ENCODE results near the gene PDIA5. TPM values are rescaled to one million over a fixed set of nuclear protein-coding genes. Genes with fewer than 3 reads are reported as not detected.
A peak's percentile ranks its signal among the peaks of the same experiment; 100 is the strongest.

Gene PDIA5
- total RNA-seq, 1 donor from 2014 or later = 49.4 TPM

DNA sequence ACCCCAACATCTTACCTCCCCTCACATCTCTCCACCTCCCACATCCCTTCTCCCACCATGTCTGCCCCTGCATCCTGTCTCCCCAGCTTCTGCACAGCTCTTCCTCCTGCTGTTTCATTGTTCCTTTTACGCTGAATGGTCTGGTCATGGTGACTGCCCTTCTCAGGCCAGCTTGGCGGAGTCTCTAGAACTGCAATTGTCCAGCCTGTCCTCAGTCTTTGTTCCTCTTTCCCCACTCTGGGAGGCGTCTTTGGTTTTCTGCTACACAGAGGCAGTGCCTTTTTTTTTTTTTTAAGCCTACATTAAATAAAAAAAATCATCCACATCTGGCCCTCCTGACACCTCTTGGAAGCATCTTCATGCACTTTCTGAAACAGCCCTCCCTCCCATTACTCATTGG, 85.9 kb downstream of the PDIA5 start:
- Mint-ChIP-seq H3K36me3 (ENCODE audit: unreplicated experiment) (no peaks in the 10 kb centered on the region), H3K27me3 (ENCODE audit: unreplicated experiment) (no peaks in the 10 kb centered on the region), H3K27ac (ENCODE audit: unreplicated experiment) (peak overlapping the region; percentile 14), H3K4me3 (ENCODE audit: unreplicated experiment) (no peak overlapping the region), H3K4me1 (ENCODE audit: low read depth, unreplicated experiment) (peaks cover 55% of the 10 kb centered on the region), H3K9me3 (ENCODE audit: unreplicated experiment) (peaks cover 12% of the 10 kb centered on the region)
- TF ChIP-seq, protein P1, sequence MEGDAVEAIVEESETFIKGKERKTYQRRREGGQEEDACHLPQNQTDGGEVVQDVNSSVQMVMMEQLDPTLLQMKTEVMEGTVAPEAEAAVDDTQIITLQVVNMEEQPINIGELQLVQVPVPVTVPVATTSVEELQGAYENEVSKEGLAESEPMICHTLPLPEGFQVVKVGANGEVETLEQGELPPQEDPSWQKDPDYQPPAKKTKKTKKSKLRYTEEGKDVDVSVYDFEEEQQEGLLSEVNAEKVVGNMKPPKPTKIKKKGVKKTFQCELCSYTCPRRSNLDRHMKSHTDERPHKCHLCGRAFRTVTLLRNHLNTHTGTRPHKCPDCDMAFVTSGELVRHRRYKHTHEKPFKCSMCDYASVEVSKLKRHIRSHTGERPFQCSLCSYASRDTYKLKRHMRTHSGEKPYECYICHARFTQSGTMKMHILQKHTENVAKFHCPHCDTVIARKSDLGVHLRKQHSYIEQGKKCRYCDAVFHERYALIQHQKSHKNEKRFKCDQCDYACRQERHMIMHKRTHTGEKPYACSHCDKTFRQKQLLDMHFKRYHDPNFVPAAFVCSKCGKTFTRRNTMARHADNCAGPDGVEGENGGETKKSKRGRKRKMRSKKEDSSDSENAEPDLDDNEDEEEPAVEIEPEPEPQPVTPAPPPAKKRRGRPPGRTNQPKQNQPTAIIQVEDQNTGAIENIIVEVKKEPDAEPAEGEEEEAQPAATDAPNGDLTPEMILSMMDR (IDR thresholded peaks at IDR 0.05; ENCODE audit: partially characterized antibody, unreplicated experiment) = no peak
- DNase-seq = no peak

DNA sequence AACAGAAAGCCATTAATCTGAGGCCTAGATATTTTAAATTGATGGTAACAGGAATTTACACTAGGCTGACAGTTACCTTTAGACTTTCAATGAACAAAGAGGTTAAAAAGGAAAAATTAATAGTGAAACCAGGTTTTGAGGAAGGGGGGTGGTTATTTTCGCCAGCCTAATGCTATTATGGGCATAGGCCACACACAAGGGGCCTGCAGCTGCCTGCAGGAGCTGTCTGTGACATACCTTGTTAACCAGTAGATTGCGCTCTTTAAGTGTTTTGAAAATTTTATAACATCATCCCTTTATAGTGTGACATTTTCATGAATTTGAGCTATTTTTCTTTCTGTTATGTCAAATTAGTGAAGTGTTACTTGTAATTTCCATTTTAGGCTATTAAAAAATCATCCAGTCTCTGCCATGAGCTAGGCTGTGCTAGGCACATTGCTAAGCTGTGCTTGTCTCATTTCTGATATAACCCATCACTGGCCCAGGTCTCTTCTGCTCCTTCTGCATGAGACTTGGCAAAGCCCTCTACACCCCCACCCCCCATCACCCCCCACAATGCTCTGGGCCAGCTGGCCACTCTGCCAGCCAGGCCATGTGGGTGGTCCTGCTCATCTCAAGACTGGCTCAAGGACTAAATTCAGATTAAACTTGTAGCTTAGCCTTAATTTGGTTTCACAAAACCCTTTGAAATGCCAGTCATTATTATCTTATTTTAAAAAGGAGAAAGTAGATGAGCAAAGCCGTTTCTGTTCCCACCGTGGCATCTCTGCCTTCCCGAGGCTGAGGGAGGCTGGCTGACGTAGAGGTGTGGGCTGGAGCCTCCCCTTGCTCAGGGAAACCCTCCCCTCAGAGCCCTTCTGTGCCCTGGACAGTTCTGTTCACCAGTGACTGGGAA, 86.5 kb downstream of the PDIA5 start:
- H3K9me3 Mint-ChIP-seq (ENCODE audit: unreplicated experiment) = peaks cover 14% of the 10 kb centered on the region
- no peaks in the 10 kb centered on the region for H3K36me3 Mint-ChIP-seq (ENCODE audit: unreplicated experiment)
- no peak for DNase-seq
- peaks cover 58% of the 10 kb centered on the region for H3K4me1 Mint-ChIP-seq (ENCODE audit: low read depth, unreplicated experiment)
- H3K27me3 Mint-ChIP-seq (ENCODE audit: unreplicated experiment) = no peaks in the 10 kb centered on the region
- H3K27ac Mint-ChIP-seq (ENCODE audit: unreplicated experiment) = peak overlapping the region; percentile 14
- TF ChIP-seq, protein P1 (IDR thresholded peaks at IDR 0.05; ENCODE audit: partially characterized antibody, unreplicated experiment) = no peak
- H3K4me3 Mint-ChIP-seq (ENCODE audit: unreplicated experiment) = no peak overlapping the region

DNA sequence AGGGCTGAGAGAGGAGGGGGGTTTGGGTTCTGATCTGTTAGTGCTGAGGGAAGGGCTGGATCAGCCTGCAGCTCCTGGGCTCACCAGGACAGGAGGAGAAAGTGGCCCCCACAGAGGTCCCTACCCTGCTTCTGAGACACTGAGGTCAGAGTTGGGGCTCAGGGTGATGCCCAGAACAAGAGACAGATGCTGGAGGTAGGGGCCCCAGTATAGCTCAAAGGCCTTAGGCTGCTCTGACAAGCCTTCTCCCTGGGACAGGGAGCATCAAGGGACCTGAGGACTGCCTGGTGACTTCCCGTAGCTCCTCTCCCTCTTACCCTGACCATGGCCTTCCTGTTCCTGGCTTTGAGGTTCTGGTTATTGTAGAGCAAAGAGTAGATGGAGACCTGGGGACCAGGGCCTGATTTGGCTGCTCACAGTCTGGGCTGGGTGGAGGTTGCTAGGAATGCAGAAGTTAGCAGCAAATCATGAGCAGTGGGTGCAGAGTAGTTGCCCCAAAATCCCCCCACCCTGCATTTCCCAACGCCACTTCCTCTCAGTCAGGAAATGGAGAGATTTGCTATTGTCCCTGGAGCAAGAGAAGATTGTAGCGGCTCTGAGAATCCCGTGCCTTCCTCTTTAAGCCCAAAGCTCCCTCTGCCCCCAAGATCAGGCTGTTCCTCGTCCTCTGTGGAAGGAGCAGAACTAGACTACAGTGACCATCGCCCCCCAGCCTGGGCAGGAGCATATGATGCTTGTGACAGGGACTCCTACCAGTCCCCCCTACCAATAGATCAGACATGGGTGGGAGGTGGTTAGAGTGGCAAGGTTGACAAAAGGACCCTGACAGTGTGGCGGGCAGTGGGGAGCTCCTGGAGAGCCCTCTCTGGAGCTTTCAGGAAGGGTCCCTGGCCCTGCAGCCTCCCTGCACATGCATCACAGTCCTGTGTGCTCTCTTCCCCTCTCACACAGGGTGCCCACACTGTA, 87.5 kb downstream of the PDIA5 start:
- H3K9me3 Mint-ChIP-seq (ENCODE audit: unreplicated experiment) = peaks cover 11% of the 10 kb centered on the region
- peaks cover 59% of the 10 kb centered on the region for H3K4me1 Mint-ChIP-seq (ENCODE audit: low read depth, unreplicated experiment)
- no peak overlapping the region for H3K4me3 Mint-ChIP-seq (ENCODE audit: unreplicated experiment)
- no peaks in the 10 kb centered on the region for H3K27me3 Mint-ChIP-seq (ENCODE audit: unreplicated experiment)
- no peak for DNase-seq
- TF ChIP-seq, protein P1 (IDR thresholded peaks at IDR 0.05; ENCODE audit: partially characterized antibody, unreplicated experiment) = no peak
- no peaks in the 10 kb centered on the region for H3K36me3 Mint-ChIP-seq (ENCODE audit: unreplicated experiment)
- no peak overlapping the region for H3K27ac Mint-ChIP-seq (ENCODE audit: unreplicated experiment)

DNA sequence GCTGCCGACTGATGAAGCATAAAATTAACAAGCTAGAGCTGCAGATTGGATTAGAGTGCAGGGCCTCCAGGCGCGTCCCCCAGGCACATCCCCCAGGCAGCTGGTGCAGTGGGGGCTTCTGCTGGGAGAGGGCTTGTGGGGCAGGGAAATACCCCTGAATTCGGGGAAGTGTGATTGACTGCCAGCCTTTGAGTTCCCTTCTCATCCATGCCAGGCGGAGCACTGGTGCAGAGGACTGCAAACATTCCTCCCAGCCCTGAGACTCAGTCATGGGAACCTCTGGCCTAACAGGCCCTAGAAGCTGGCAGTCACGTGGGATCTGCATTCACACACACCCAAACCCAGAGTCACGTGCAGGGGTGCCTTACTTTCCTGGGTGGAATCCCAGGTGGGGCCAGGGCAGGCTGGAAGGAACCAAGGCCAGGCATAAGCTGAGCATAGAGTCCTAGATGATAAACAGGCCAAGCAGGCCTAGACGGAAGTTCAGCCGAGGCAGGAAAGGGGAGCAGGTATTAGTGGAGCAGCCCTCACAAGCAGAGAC, 88.7 kb downstream of the PDIA5 start:
- H3K27me3 Mint-ChIP-seq (ENCODE audit: unreplicated experiment) = peaks cover 3% of the 10 kb centered on the region
- no peak overlapping the region for H3K27ac Mint-ChIP-seq (ENCODE audit: unreplicated experiment)
- no peak for DNase-seq
- TF ChIP-seq, protein P1 (IDR thresholded peaks at IDR 0.05; ENCODE audit: partially characterized antibody, unreplicated experiment) = no peak
- no peak overlapping the region for H3K4me3 Mint-ChIP-seq (ENCODE audit: unreplicated experiment)
- no peaks in the 10 kb centered on the region for H3K36me3 Mint-ChIP-seq (ENCODE audit: unreplicated experiment)
- peaks cover 56% of the 10 kb centered on the region for H3K4me1 Mint-ChIP-seq (ENCODE audit: low read depth, unreplicated experiment)
- H3K9me3 Mint-ChIP-seq (ENCODE audit: unreplicated experiment) = peaks cover 11% of the 10 kb centered on the region
